ENCODE data around the gene GALNT17.

The GALNT17 gene

GRCh38 chr7:71345117-71345884 is 213.4 kb downstream of the GALNT17 start:
- no peak for DNase-seq

GRCh38 chr7:71348821-71349681 is 217.1 kb downstream of the GALNT17 start:
- no peak for DNase-seq

- no peak for DNase-seq
Observed at GRCh38 chr7:71349682-71350481, 217.9 kb downstream of the GALNT17 start.

- DNase-seq: no peak
Observed at GRCh38 chr7:71350680-71351079, 218.7 kb downstream of the GALNT17 start.

GRCh38 chr7:71354716-71355115 is 222.8 kb downstream of the GALNT17 start:
- DNase-seq: no peak

- DNase-seq: no peak
Observed at GRCh38 chr7:71361451-71362032, 229.6 kb downstream of the GALNT17 start.

- DNase-seq: no peak
Observed at GRCh38 chr7:71362240-71362639, 230.3 kb downstream of the GALNT17 start.

GRCh38 chr7:71363223-71363622 is 231.3 kb downstream of the GALNT17 start:
- DNase-seq: no peak

- no peak for DNase-seq
Observed at GRCh38 chr7:71363627-71364026, 231.7 kb downstream of the GALNT17 start.

GRCh38 chr7:71364551-71364950 is 232.6 kb downstream of the GALNT17 start:
- DNase-seq: no peak

GRCh38 chr7:71372991-71373390 is 241.0 kb downstream of the GALNT17 start:
- DNase-seq: no peak

GRCh38 chr7:71377062-71377461 is 245.1 kb downstream of the GALNT17 start:
- DNase-seq: no peak

GRCh38 chr7:71377469-71377868 is 245.5 kb downstream of the GALNT17 start:
- no peak for DNase-seq

- no peak for DNase-seq
Observed at GRCh38 chr7:71384094-71384493, 252.2 kb downstream of the GALNT17 start.

GRCh38 chr7:71385330-71385729 is 253.4 kb downstream of the GALNT17 start:
- DNase-seq: no peak

GRCh38 chr7:71386152-71386785 is 254.3 kb downstream of the GALNT17 start:
- DNase-seq: no peak

GRCh38 chr7:71388181-71388580 is 256.2 kb downstream of the GALNT17 start:
- no peak for DNase-seq

- no peak for DNase-seq
Observed at GRCh38 chr7:71389976-71390375, 258.0 kb downstream of the GALNT17 start.

- DNase-seq: no peak
Observed at GRCh38 chr7:71393661-71394060, 261.7 kb downstream of the GALNT17 start.

GRCh38 chr7:71402684-71403083 is 270.7 kb downstream of the GALNT17 start:
- no peak for DNase-seq

GRCh38 chr7:71403202-71403946 is 271.4 kb downstream of the GALNT17 start:
- DNase-seq: no peak
